GM12878 (cell line): ENCODE data around the gene LTBP3. TPM values are rescaled to one million over a fixed set of nuclear protein-coding genes. Genes with fewer than 3 reads are reported as not detected.
"Not testable (repeated sequence)": the region's sequence is repeated elsewhere in the genome, so short reads cannot be mapped to it uniquely, and the experiment has no call there.

Experiments
- ATAC-seq: fragments of 200-7000 bp; cut with Tn5 transposase; 3 replicates; pipeline ENCODE4 v1.9.1; 2020; ENCODE audit warnings: mild to moderate bottlenecking, moderate library complexity
- BruUV-seq: library from RNA; stranded (reverse); fragments of 400-500 nt; replicated peaks from 2 replicates; lab custom pipeline; 2021; lab: Mats Ljungman, UMichigan
- CTCF ChIA-PET: fragments of 300-600 bp; sonication (Branson Sonifier 250); formaldehyde crosslinking; extraction: SDS; loops from one replicate; lab custom pipeline; 2021; ENCODE audit warnings: inconsistent platforms; lab: Yijun Ruan, JAX
- POLR2A ChIA-PET: fragments of 350-600 bp; formaldehyde crosslinking; extraction: SDS; loops from one replicate; lab custom pipeline; 2021; ENCODE audit warnings: inconsistent platforms; lab: Charles Lee
- RAD21 ChIA-PET: fragments of 300-600 bp; sonication (Branson Sonifier 250); formaldehyde crosslinking; loops from one replicate; lab custom pipeline; 2023; ENCODE audit warnings: antibody characterized with exemption; ENCODE audit not compliant: unreplicated experiment; lab: Charles Lee
- SMC1A ChIA-PET: fragments of 300-600 bp; sonication (Branson Sonifier 250); formaldehyde crosslinking; loops from one replicate; lab custom pipeline; 2023; ENCODE audit not compliant: unreplicated experiment, uncharacterized antibody; lab: Charles Lee
- DNase-seq: peaks from one replicate; pipeline ENCODE4 v3.0.0-alpha.2; 2011; ENCODE audit warnings: low read depth, low spot score
- FAIRE-seq: peaks from 3 replicates; lab custom pipeline; 2011; peaks lifted over from hg19 to GRCh38; lab: Jason Lieb, UNC
- H2AFZ ChIP-seq: 2 replicates; pipeline ENCODE4 v1.6.0; 2011; ENCODE audit warnings: low read depth, low read length, control low read depth; ENCODE audit not compliant: control insufficient read depth
- H3K27ac ChIP-seq: 2 replicates; pipeline ENCODE4 v1.5.1; 2011; ENCODE audit warnings: control low read depth; ENCODE audit not compliant: control insufficient read depth, insufficient read depth
- H3K27me3 ChIP-seq, 2 experiments: replicated peaks in 1 of 2; 2 replicates each; pipeline versions ENCODE4 v1.6.0 to v1.6.1; 2011; ENCODE audit warnings: low read length in 1 of 2; ENCODE audit not compliant: control insufficient read depth in 2 of 2, insufficient read depth in 2 of 2
- H3K36me3 ChIP-seq, 2 experiments: 2 replicates each; pipeline ENCODE4 v1.5.1; 2011; ENCODE audit warnings: low read length in 1 of 2; ENCODE audit not compliant: control insufficient read depth in 2 of 2, insufficient read depth in 2 of 2
- H3K4me1 ChIP-seq: 2 replicates; pipeline ENCODE4 v1.6.1; 2011; ENCODE audit warnings: mild to moderate bottlenecking, low read length, moderate library complexity, mixed read lengths; ENCODE audit not compliant: control insufficient read depth, insufficient read depth
- H3K4me2 ChIP-seq: 2 replicates; pipeline ENCODE4 v1.6.0; 2011; ENCODE audit warnings: control low read depth; ENCODE audit not compliant: control insufficient read depth, insufficient read depth
- H3K4me3 ChIP-seq: fragments of 200-600 bp; sonication (generic); 2 replicates; pipeline ENCODE4 v1.5.1; 2016
- H3K79me2 ChIP-seq: 2 replicates; pipeline ENCODE4 v1.6.0; 2011; ENCODE audit warnings: low read length; ENCODE audit not compliant: control insufficient read depth, insufficient read depth
- H3K9ac ChIP-seq: 2 replicates; pipeline ENCODE4 v1.8.0; 2011; ENCODE audit warnings: low read length, control low read depth, mixed read lengths; ENCODE audit not compliant: control insufficient read depth, insufficient read depth
- H3K9me3 ChIP-seq: replicated peaks from 3 replicates; pipeline ENCODE4 v1.5.1; 2011; ENCODE audit warnings: mild to moderate bottlenecking, low read length; ENCODE audit not compliant: control insufficient read depth, insufficient read depth
- H4K20me1 ChIP-seq: 2 replicates; pipeline ENCODE4 v1.6.0; 2011; ENCODE audit not compliant: control insufficient read depth, insufficient read depth
- NFYB ChIP-seq: IDR thresholded peaks from 2 replicates; pipeline ENCODE4 v1.6.1; 2011; ENCODE audit warnings: low read depth, mild to moderate bottlenecking, low read length, improper control_type of control experiment, moderate library complexity; ENCODE audit not compliant: insufficient read depth
- SPI1 ChIP-seq: IDR thresholded peaks from 2 replicates; pipeline ENCODE4 v1.6.1; 2011; ENCODE audit warnings: low read depth, mild to moderate bottlenecking, low read length, moderate library complexity, borderline replicate concordance; ENCODE audit not compliant: insufficient read depth
- STAT3 ChIP-seq: IDR thresholded peaks from 2 replicates; pipeline ENCODE4 v1.6.1; 2011; ENCODE audit warnings: low read depth, low read length, improper control_type of control experiment
- ZNF384 ChIP-seq: IDR thresholded peaks from 2 replicates; pipeline ENCODE4 v1.6.1; 2012; ENCODE audit warnings: low read depth, mild to moderate bottlenecking, low read length, improper control_type of control experiment, borderline replicate concordance
- WGBS: methylation state at CpG from one replicate; pipeline ENCODE4 v1.1.6; 2016; ENCODE audit warnings: low lambda C conversion rate; ENCODE audit not compliant: insufficient replicate concordance, insufficient coverage; ENCODE audit errors: missing lambda C conversion rate; 5-methylcytosine and 5-hydroxymethylcytosine counted together
- in situ Hi-C: fragments of 300-500 bp; cut with MboI; formaldehyde crosslinking; loops from 9 replicates; pipeline ENCODE4 v1.14.3; 2018; ENCODE audit warnings: mixed read lengths
- intact Hi-C: fragments of 100-400 bp; cut with micrococcal nuclease; formaldehyde crosslinking; loops from one replicate; pipeline ENCODE4 v1.14.2; 2022; ENCODE audit not compliant: unreplicated experiment
- polyA plus RNA-seq, 11 experiments: library from polyadenylated mRNA; depleted of rRNA in 4 of 11; unstranded in 6 of 11; stranded (reverse) in 5 of 11; fragments of >200 nt; fragmentation: Nextera tagmentation in 4 of 11; fragmentation: Illumina TruSeq in 1 of 11; extraction: Ambion mirVana in 4 of 11; extraction: Trizol in 1 of 11; gene quantifications; 1 replicate in 1 of 11; 2 replicates in 10 of 11; pipeline versions ENCODE4 v1.2.1 to v1.2.3, GENCODE V29; 2011 to 2016; ENCODE audit warnings: inconsistent platforms in 2 of 11, missing spikeins in 2 of 11, low read depth in 1 of 11
- total RNA-seq, 4 experiments: library from RNA; depleted of rRNA in 3 of 4; stranded (reverse); fragments of >200 nt in 3 of 4; fragmentation: Illumina TruSeq in 1 of 4; extraction: Trizol in 1 of 4; gene quantifications; 2 replicates each; pipeline versions ENCODE4 v1.2.1 to v1.2.3, GENCODE V29; 2013 to 2021
- TF ChIP-seq, protein P1 (sequence below): IDR thresholded peaks from 2 replicates; pipeline ENCODE4 v1.6.1; 2012; ENCODE audit warnings: improper control_type of control experiment, low read depth, low read length; ENCODE audit not compliant: insufficient replicate concordance

The LTBP3 gene
- total and polyA plus RNA-seq, 10 of the 15 experiments (the other 5 are each of a cell fraction or from before 2014, with no cell fraction given), result 2.2 to 12.2 (median 6.2) TPM; not detected in 2

- no peaks in the 10 kb centered on the region for H3K9me3 ChIP-seq
- H3K27me3 ChIP-seq, result no peaks in the 10 kb centered on the region; a peak in 1 of 4 replicates
- intact Hi-C loops, result no loop called here
- no peak overlapping the region for H3K4me3 ChIP-seq
- ChIA-PET POLR2A (interaction anchor here (0.5 to 0.9 kb wide), 11 partner anchors 11 to 352 kb away, joined by 3 to 8 read pairs (median 5); partner anchors contain the start of gene FIBP), SMC1A (interaction anchor here (0.6 to 2.2 kb wide), 6 partner anchors 10 to 187 kb away, joined by 3 to 7 read pairs (median 3); no protein-coding TSS in a partner anchor), RAD21 (interaction anchor here (0.6 to 1.9 kb wide), 6 partner anchors 14 to 563 kb away, joined by 3 to 8 read pairs (median 4); no protein-coding TSS in a partner anchor), CTCF (interaction anchor here (1.1 to 2.0 kb wide), 5 partner anchors 13 to 149 kb away, joined by 3 to 8 read pairs (median 5); no protein-coding TSS in a partner anchor)
- no TSS peak for BruUV-seq
- no peak overlapping the region for H3K27ac ChIP-seq
- no peak overlapping the region for H2AFZ ChIP-seq
- TF ChIP-seq SPI1 (peak; percentile 57), STAT3 (no peak), ZNF384 (peak; percentile 54), NFYB (no peak)
- TF ChIP-seq, protein P1, sequence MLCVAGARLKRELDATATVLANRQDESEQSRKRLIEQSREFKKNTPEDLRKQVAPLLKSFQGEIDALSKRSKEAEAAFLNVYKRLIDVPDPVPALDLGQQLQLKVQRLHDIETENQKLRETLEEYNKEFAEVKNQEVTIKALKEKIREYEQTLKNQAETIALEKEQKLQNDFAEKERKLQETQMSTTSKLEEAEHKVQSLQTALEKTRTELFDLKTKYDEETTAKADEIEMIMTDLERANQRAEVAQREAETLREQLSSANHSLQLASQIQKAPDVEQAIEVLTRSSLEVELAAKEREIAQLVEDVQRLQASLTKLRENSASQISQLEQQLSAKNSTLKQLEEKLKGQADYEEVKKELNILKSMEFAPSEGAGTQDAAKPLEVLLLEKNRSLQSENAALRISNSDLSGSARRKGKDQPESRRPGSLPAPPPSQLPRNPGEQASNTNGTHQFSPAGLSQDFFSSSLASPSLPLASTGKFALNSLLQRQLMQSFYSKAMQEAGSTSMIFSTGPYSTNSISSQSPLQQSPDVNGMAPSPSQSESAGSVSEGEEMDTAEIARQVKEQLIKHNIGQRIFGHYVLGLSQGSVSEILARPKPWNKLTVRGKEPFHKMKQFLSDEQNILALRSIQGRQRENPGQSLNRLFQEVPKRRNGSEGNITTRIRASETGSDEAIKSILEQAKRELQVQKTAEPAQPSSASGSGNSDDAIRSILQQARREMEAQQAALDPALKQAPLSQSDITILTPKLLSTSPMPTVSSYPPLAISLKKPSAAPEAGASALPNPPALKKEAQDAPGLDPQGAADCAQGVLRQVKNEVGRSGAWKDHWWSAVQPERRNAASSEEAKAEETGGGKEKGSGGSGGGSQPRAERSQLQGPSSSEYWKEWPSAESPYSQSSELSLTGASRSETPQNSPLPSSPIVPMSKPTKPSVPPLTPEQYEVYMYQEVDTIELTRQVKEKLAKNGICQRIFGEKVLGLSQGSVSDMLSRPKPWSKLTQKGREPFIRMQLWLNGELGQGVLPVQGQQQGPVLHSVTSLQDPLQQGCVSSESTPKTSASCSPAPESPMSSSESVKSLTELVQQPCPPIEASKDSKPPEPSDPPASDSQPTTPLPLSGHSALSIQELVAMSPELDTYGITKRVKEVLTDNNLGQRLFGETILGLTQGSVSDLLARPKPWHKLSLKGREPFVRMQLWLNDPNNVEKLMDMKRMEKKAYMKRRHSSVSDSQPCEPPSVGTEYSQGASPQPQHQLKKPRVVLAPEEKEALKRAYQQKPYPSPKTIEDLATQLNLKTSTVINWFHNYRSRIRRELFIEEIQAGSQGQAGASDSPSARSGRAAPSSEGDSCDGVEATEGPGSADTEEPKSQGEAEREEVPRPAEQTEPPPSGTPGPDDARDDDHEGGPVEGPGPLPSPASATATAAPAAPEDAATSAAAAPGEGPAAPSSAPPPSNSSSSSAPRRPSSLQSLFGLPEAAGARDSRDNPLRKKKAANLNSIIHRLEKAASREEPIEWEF, result no peak
- in situ Hi-C loops, result no loop called here
- H4K20me1 ChIP-seq, result no peaks in the 10 kb centered on the region
- peak overlapping the region; percentile 33; the same call in 1 of the 2 replicates for H3K4me2 ChIP-seq
- no peak for DNase-seq
- no peak overlapping the region for H3K9ac ChIP-seq
- peaks cover 19% of the 10 kb centered on the region for H3K79me2 ChIP-seq
- no peak for FAIRE-seq
- ATAC-seq, result no peak
- no peaks in the 10 kb centered on the region for H3K36me3 ChIP-seq
- 53% methylated on average over 7 of the region's 7 CpGs for WGBS
- peaks cover 12% of the 10 kb centered on the region for H3K4me1 ChIP-seq
Observed at GRCh38 chr11:65565624-65566453, 7.7 kb upstream of the LTBP3 start.

DNA sequence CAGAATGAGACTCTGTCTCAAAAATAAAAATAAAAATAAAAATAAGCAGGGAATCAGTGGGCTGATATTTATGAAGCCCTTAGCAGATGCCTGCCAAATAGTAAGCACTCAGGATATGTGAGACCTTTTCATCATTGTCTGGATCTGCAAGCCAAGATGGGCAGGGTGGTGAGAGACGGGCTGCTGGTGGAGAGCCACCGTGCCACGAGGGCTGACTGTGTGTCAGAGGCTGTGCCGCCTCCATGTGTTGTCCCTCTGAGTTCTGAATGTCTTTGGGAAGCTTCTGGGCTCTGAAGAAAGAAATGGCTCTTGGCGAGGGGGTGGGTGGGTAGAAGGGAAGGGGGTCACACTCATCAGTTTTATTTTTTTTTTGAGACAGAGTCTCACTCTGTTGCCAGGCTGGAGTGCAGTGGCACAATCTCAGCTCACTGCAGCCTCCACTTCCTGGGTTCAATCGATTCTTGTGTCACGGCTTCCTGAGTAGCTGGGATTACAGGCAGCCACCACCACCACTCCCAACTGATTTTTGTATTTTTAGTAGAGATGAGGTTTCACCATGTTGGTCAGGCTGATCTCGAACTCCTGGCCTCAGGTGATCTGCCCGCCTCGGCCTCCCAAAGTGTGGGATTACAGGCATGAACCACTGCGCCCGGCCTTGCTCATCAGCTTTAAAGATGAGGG is 6.9 kb upstream of the LTBP3 start:
- POLR2A ChIA-PET, result interaction anchor here (0.5 to 0.7 kb wide), 8 partner anchors 10 to 275 kb away, joined by 3 to 6 read pairs (median 4); no protein-coding TSS in a partner anchor
- not testable (repeated sequence) for DNase-seq

More for the DNA sequence above, 6.9 kb upstream of the LTBP3 start:
- in situ Hi-C loops, FAIRE-seq, BruUV-seq, H3K27me3 ChIP-seq, H3K4me3 ChIP-seq, intact Hi-C loops, ATAC-seq, H3K4me2 ChIP-seq, H3K9ac ChIP-seq, H3K9me3 ChIP-seq, H3K27ac ChIP-seq, H4K20me1 ChIP-seq, H3K36me3 ChIP-seq, H2AFZ ChIP-seq: not testable (repeated sequence)
- Histone ChIP-seq H3K79me2 (peaks cover 12% of the 10 kb centered on the region), H3K4me1 (peaks cover 12% of the 10 kb centered on the region)
- ChIA-PET SMC1A (interaction anchor here (0.6 to 2.2 kb wide), 4 partner anchors 23 to 186 kb away, joined by 3 to 7 read pairs (median 4); no protein-coding TSS in a partner anchor), CTCF (interaction anchor here (1.6 to 1.8 kb wide), 3 partner anchors 13 to 25 kb away, joined by 3 to 8 read pairs (median 5); no protein-coding TSS in a partner anchor), RAD21 (interaction anchor here (1.6 kb wide), 1 partner anchor 13 kb away, joined by 4 read pairs; no protein-coding TSS in a partner anchor)
- WGBS, result 89% methylated on average over 12 of the region's 12 CpGs
